ENCODE results near the gene ACSS3.

ACSS3 gene

DNA sequence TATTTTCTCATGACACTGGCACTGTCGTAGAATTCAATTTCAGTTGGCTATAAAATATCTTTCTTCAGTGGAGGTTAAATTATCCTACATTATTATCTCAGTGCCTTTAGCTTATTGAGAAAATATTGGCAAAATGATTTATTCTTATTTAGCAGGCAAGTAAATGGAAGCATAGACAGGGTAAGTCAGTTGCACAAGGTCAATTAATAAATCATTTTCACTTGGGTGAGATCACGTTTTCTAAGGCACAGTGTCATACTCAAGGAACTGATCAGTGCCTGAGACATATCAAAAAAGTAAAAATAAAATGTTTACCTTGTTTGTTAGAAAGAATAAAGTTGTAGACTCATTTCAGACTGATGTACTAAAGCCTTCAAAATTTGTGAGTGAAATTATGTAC lies 95.0 kb downstream of the ACSS3 start:
- no peak for TF ChIP-seq EZH2phosphoT487 (IDR thresholded peaks at IDR 0.05; ENCODE audit: low read depth)
- Histone ChIP-seq H3K36me3 (replicated peaks; ENCODE audit: low read depth, low read length) (no peaks in the 10 kb centered on the region), H3K9me3 (ENCODE audit: insufficient read depth, low read length) (no peaks in the 10 kb centered on the region), H3K27ac (ENCODE audit: low read length) (no peak overlapping the region), H3K4me3 (ENCODE audit: low read length) (no peak overlapping the region), H4K20me1 (ENCODE audit: insufficient read depth, low read length) (no peaks in the 10 kb centered on the region), H2AFZ (ENCODE audit: low read depth, low read length) (no peak overlapping the region), H3K9ac (ENCODE audit: low read length) (no peak overlapping the region), H3K4me2 (ENCODE audit: low read length) (no peak overlapping the region), H3K79me2 (ENCODE audit: low read length) (no peaks in the 10 kb centered on the region), H3K4me1 (ENCODE audit: low read length) (no peaks in the 10 kb centered on the region), H3K27me3 (ENCODE audit: low read depth, low read length) (no peaks in the 10 kb centered on the region)

DNA sequence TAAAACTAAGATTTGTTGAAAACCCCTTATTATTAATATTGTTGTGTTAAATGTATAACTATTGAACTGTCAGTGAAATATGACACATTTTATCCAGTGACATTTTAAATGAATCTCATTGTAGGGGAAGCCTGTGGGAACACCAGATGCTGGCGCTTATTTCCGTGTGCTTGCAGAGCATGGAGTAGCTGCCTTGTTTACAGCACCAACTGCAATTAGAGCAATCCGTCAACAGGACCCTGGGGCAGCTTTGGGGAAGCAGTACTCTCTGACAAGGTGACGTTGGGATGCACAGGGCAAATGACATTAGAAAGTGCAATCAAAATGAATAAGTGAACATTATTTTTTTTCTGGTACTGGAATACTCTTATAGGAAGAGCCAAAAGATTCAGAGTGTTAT lies 96.8 kb downstream of the ACSS3 start:
- Histone ChIP-seq H3K4me1 (ENCODE audit: low read length) (no peaks in the 10 kb centered on the region), H3K27me3 (ENCODE audit: low read depth, low read length) (no peaks in the 10 kb centered on the region), H3K36me3 (replicated peaks; ENCODE audit: low read depth, low read length) (no peaks in the 10 kb centered on the region), H3K4me2 (ENCODE audit: low read length) (no peak overlapping the region), H3K4me3 (ENCODE audit: low read length) (no peak overlapping the region), H3K9me3 (ENCODE audit: insufficient read depth, low read length) (no peaks in the 10 kb centered on the region), H3K9ac (ENCODE audit: low read length) (no peak overlapping the region), H3K27ac (ENCODE audit: low read length) (no peak overlapping the region), H4K20me1 (ENCODE audit: insufficient read depth, low read length) (no peaks in the 10 kb centered on the region), H2AFZ (ENCODE audit: low read depth, low read length) (no peak overlapping the region), H3K79me2 (ENCODE audit: low read length) (no peaks in the 10 kb centered on the region)
- TF ChIP-seq, protein P1, sequence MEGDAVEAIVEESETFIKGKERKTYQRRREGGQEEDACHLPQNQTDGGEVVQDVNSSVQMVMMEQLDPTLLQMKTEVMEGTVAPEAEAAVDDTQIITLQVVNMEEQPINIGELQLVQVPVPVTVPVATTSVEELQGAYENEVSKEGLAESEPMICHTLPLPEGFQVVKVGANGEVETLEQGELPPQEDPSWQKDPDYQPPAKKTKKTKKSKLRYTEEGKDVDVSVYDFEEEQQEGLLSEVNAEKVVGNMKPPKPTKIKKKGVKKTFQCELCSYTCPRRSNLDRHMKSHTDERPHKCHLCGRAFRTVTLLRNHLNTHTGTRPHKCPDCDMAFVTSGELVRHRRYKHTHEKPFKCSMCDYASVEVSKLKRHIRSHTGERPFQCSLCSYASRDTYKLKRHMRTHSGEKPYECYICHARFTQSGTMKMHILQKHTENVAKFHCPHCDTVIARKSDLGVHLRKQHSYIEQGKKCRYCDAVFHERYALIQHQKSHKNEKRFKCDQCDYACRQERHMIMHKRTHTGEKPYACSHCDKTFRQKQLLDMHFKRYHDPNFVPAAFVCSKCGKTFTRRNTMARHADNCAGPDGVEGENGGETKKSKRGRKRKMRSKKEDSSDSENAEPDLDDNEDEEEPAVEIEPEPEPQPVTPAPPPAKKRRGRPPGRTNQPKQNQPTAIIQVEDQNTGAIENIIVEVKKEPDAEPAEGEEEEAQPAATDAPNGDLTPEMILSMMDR (IDR thresholded peaks at IDR 0.05; ENCODE audit: low read depth, low read length), result no peak
- TF ChIP-seq EZH2phosphoT487 (IDR thresholded peaks at IDR 0.05; ENCODE audit: low read depth), result no peak

- Histone ChIP-seq H3K4me1 (ENCODE audit: low read length) (no peaks in the 10 kb centered on the region), H4K20me1 (ENCODE audit: insufficient read depth, low read length) (no peaks in the 10 kb centered on the region), H3K79me2 (ENCODE audit: low read length) (no peaks in the 10 kb centered on the region), H3K9me3 (ENCODE audit: insufficient read depth, low read length) (no peaks in the 10 kb centered on the region), H3K36me3 (replicated peaks; ENCODE audit: low read depth, low read length) (no peaks in the 10 kb centered on the region), H3K27ac (ENCODE audit: low read length) (no peak overlapping the region), H2AFZ (ENCODE audit: low read depth, low read length) (no peak overlapping the region), H3K4me2 (ENCODE audit: low read length) (no peak overlapping the region), H3K9ac (ENCODE audit: low read length) (no peak overlapping the region), H3K27me3 (ENCODE audit: low read depth, low read length) (no peaks in the 10 kb centered on the region), H3K4me3 (ENCODE audit: low read length) (no peak overlapping the region)
- no peak for TF ChIP-seq EZH2phosphoT487 (IDR thresholded peaks at IDR 0.05; ENCODE audit: low read depth)
- TF ChIP-seq, protein P1 (IDR thresholded peaks at IDR 0.05; ENCODE audit: low read depth, low read length), result no peak
Observed at GRCh38 chr12:81176796-81177195, 98.9 kb downstream of the ACSS3 start.

- no peaks in the 10 kb centered on the region for H3K36me3 ChIP-seq (replicated peaks; ENCODE audit: low read depth, low read length)
- H4K20me1 ChIP-seq (ENCODE audit: insufficient read depth, low read length), result no peaks in the 10 kb centered on the region
- no peaks in the 10 kb centered on the region for H3K4me1 ChIP-seq (ENCODE audit: low read length)
- no peak overlapping the region for H3K4me2 ChIP-seq (ENCODE audit: low read length)
- H2AFZ ChIP-seq (ENCODE audit: low read depth, low read length), result no peak overlapping the region
- H3K27me3 ChIP-seq (ENCODE audit: low read depth, low read length), result no peaks in the 10 kb centered on the region
- H3K27ac ChIP-seq (ENCODE audit: low read length), result no peak overlapping the region
- H3K9ac ChIP-seq (ENCODE audit: low read length), result no peak overlapping the region
- H3K4me3 ChIP-seq (ENCODE audit: low read length), result no peak overlapping the region
- H3K9me3 ChIP-seq (ENCODE audit: insufficient read depth, low read length), result no peaks in the 10 kb centered on the region
- TF ChIP-seq, protein P1 (IDR thresholded peaks at IDR 0.05; ENCODE audit: low read depth, low read length), result no peak
- no peak for TF ChIP-seq EZH2phosphoT487 (IDR thresholded peaks at IDR 0.05; ENCODE audit: low read depth)
- no peaks in the 10 kb centered on the region for H3K79me2 ChIP-seq (ENCODE audit: low read length)
Observed at GRCh38 chr12:81181691-81182090, 103.8 kb downstream of the ACSS3 start.

GRCh38 chr12:81187686-81188085 lies 109.8 kb downstream of the ACSS3 start:
- Histone ChIP-seq H3K4me1 (ENCODE audit: low read length) (no peaks in the 10 kb centered on the region), H3K27ac (ENCODE audit: low read length) (no peak overlapping the region), H3K9ac (ENCODE audit: low read length) (no peak overlapping the region), H3K4me3 (ENCODE audit: low read length) (no peak overlapping the region), H3K4me2 (ENCODE audit: low read length) (no peak overlapping the region), H3K9me3 (ENCODE audit: insufficient read depth, low read length) (no peaks in the 10 kb centered on the region), H3K27me3 (ENCODE audit: low read depth, low read length) (no peaks in the 10 kb centered on the region), H3K36me3 (replicated peaks; ENCODE audit: low read depth, low read length) (no peaks in the 10 kb centered on the region), H4K20me1 (ENCODE audit: insufficient read depth, low read length) (no peaks in the 10 kb centered on the region), H3K79me2 (ENCODE audit: low read length) (no peaks in the 10 kb centered on the region), H2AFZ (ENCODE audit: low read depth, low read length) (no peak overlapping the region)
- no peak for TF ChIP-seq EZH2phosphoT487 (IDR thresholded peaks at IDR 0.05; ENCODE audit: low read depth)
- TF ChIP-seq, protein P1 (IDR thresholded peaks at IDR 0.05; ENCODE audit: low read depth, low read length), result no peak

All from OCI-LY3 (cell line).